ENCODE data around the gene CFAP53.

DNA sequence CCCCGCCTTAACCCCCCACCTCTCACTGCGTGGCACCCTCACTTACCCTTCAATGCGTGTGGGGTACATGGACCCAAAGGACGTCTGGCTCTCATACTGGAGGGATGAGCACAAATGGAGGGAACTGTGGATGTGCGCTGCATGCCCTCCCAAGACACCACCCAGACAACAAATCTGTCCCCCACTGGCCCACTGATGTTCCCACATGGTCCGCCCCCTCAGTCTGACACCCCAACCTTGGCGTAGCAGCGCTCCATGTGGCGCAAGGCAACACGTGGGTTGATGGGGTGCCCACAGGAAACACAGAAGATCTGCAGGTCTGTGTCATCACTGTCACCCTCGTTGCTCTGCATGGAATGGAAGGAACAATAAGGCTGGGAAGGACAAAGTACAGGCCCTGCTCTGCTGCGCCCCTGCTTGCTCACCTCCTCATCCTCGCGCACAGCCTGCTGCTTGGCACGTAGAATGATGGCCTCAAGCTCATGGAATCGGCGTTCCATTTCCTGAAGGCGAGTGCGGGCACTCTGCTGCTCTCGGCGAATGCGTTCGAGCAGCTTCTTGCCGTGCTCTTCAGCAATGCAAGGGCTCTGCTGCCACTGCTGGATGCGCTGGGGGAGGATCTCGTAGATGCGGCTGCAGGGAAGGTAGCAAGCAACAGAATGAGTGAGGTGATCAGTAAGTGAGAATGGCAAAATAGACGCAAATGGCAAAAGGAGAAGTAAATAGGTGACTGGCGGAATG is 17.3 kb upstream of the CFAP53 start:
- TF ChIP-seq YY1 (IDR thresholded peaks at IDR 0.05; ENCODE audit: insufficient read depth, insufficient read length) (no peak), SUZ12 (IDR thresholded peaks at IDR 0.05; ENCODE audit: extremely low read depth, insufficient read depth, insufficient read length) (no peak)

Data from NT2/D1 (cell line).